Putamen (tissue), 1 donor: ENCODE results near the gene ZMYND19.
"Not testable (repeated sequence)": the region's sequence is repeated elsewhere in the genome, so short reads cannot be mapped to it uniquely, and the experiment has no call there.

Source experiments
- DNase-seq: peaks from one replicate; pipeline ENCODE4 v3.0.0-alpha.2; 2016; ENCODE audit warnings: low spot score

The ZMYND19 gene

GRCh38 chr9:137588891-137589290 is 1.4 kb downstream of the ZMYND19 start:
- DNase-seq, result no peak

- DNase-seq, result no peak
These were observed 2.0 kb downstream of the ZMYND19 start for GRCh38 chr9:137588311-137588710.

DNA sequence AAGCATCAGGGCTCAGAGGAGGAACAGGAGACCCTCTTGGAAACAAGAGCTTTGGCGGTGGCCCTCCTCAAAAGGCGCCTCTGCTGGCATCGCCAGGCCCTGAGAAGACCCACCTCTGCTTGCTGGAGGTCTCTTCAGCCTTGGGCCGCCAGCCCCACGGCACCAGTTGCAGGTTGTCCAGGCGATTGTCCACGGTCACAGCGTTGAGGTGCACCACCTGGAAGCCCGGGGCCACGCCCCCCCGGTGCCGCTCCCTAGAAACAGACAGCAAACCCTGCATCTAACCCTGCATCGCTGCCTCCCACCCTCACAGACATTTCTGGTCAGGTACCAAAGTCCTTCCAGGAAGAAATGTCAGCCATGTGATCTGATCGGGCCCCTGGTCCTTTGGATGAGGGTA is 3.5 kb downstream of the ZMYND19 start:
- DNase-seq, result no peak

- no peak for DNase-seq
These were observed 6.4 kb downstream of the ZMYND19 start for GRCh38 chr9:137583957-137584356.

- no peak for DNase-seq
These were observed 7.0 kb downstream of the ZMYND19 start for GRCh38 chr9:137583347-137583746.

GRCh38 chr9:137582286-137582860 is 7.9 kb downstream of the ZMYND19 start:
- DNase-seq, result no peak

DNA sequence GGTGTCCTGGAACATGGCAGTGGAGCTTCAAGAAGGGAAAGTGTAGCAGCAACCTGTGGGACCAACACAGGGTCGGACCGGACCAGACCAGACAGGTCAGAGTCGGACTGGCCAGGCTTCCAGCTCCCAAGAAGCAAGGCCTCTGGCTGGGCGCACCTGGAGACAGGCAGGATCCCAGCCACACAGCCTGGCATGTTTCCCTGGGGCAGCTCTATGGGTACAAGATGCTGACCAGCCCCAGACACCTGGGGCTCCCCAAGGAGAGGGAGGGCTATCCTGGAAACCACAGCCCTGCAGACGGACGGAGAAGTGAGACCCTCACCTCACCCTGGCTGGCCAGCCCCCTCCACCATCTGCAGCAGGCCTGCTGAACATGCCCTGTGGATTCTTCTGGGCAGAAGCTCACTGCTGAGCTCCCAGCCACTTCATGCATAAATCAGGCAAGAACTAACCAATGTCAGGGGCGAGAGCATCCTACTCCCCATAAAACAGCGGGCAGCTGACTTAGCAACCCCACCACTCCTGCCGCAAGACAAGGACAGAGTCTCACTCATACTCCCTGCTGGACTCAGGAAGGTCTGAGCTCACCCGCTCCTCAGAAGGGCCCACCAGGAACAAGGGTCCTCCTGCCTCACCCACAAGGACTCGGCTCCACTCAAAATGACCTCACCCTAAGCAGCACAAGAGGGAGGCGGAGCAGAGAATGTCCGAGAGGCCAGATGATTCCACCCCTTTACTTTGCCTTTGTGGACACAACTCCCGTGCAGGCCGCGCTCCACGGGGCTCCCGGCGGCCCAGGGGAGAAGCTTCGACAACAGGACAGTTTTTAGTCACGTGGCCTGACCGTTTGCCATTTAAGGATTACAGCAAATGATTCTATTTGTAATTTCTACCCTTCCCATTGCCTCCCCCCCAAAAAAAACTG is 8.7 kb downstream of the ZMYND19 start:
- DNase-seq, result no peak

DNA sequence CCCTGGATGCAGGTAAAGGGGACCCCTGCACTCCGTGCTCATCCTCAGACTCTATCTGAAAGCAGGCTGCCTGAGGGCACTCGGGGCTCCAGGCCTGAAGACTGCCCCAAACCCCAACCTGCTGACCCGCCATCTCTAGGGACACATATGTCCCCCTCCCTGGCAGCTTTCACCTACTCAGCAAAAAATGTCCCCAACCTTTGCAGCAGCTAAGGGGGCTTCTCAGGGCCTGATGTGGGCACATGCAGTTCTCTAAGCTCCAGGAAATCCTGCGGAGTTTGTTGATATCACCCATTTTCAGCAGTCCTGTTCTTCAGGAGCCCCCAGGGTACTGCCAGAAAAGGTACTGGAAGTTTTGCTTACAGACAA is 9.4 kb downstream of the ZMYND19 start:
- no peak for DNase-seq

DNA sequence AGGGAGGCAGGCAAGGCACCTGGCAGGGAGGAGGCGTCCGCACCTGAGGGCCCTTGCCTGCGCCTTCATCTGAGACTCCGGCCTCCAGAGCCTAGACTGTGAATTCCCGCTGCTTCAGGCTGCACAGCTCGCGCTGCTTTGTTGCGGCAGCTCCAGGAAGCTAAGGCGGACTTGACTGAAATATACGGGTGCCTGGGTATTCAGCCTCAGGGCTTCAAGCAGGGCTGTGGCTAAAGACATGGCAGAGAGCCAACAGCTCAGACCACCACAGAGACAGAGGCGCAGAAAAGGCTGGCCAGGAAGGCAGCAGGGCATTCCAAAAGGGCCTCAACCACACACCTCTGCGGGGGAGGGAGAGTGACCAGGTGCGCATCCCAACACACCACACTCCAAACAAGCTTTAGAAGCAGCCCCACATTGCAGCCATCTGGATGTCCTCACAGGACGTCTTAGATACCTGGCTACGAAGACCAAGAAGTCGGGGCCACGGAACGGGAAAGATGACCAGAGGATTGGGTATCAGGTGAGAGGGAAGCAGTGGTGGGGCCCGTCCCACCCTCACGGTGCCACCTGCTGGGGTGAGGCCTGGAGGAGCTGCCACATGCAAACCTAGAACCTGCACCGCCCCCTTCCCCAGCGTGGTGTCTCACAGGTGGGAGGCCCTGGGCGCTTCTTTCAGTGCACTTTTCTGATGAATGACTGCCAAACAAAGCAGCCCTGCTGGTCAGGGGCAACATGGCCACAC is 9.9 kb downstream of the ZMYND19 start:
- no peak for DNase-seq

DNA sequence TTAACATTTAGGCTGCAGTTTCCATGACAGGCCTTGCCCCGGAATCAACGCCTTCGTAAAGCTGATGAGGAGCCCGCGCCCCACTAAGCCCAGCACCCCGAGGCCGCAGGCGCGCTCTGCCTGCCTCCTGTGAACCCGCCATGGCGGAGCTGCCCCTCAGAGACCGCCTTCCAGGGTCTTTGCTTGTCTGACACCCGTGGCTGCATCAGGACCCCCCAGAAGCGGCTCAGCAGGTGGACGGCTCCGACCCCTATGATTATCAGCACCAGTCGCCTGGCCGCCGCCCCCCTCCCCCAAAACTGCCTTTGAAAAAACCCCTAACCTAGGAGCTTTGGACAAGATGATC is 11.1 kb downstream of the ZMYND19 start:
- DNase-seq, result no peak

- peak; percentile 93 for DNase-seq
These were observed 11.6 kb downstream of the ZMYND19 start, which contains the start of gene DPH7 for GRCh38 chr9:137578518-137579258. Gene DPH7 (minus strand): TSS chr9:137578925. CDS start chr9:137578777, 148 bp downstream.

- DNase-seq, result peak; percentile 46
These were observed 14.4 kb downstream of the ZMYND19 start for GRCh38 chr9:137575716-137576411.

GRCh38 chr9:137575364-137575715 is 15.0 kb downstream of the ZMYND19 start:
- peak; percentile 41 for DNase-seq

DNA sequence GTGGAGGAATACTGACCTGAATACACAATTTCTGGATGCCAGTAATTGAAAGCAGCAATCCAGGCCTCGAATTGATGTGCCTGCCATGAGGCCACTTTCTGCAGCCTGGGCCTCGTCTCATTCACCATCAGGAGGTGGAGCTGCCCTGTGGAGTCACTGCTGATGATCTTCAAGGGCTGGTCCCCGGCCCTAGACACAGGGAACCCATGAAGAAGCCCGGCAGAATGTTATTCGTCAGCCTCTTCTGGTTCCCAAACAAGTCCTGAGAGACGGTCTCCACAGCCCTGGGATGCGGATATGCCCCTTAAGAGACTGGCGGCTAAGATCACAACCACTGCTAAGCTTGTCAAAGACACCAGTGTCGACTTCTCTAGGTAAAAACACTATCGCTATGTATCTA is 16.1 kb downstream of the ZMYND19 start:
- DNase-seq, result no peak

DNA sequence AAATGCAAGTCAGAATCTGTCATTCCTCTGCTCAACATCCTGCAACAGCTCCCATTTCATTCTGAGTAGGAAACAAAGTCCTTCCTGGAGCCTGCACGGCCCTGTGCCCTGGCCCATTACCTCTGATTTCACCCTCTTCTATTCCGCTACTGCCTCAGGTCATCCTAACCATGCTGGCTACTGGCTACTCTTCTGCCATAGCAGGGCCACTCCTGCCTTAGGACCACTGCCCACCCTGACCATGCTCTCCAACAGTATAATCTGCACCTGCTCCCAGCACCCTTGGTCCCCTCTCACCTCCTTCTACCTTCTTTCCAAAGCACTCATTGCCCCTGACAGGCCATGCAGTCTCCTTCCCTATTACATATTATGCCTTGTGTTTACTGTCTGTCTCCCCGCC is 19.7 kb downstream of the ZMYND19 start:
- DNase-seq, result no peak

GRCh38 chr9:137569609-137570203 is 20.6 kb downstream of the ZMYND19 start:
- no peak for DNase-seq

DNA sequence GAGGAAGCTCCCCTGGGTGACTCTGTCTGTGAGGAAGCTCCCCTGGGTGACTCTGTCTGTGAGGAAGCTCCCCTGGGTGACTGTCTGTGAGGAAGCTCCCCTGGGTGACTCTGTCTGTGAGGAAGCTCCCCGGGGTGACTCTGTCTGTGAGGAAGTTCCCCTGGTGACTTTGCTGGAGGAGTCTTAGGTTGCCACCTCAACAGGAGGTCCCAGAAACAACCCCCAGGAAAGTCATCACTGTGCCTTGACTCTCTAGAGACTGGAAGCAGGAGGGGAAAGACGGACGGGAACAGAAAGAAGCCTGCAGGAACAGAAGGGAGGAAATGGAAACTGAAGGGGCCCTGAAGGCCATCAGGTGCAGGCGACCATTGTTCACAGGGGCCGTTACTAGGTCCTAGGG is 21.9 kb downstream of the ZMYND19 start:
- not testable (repeated sequence) for DNase-seq

DNA sequence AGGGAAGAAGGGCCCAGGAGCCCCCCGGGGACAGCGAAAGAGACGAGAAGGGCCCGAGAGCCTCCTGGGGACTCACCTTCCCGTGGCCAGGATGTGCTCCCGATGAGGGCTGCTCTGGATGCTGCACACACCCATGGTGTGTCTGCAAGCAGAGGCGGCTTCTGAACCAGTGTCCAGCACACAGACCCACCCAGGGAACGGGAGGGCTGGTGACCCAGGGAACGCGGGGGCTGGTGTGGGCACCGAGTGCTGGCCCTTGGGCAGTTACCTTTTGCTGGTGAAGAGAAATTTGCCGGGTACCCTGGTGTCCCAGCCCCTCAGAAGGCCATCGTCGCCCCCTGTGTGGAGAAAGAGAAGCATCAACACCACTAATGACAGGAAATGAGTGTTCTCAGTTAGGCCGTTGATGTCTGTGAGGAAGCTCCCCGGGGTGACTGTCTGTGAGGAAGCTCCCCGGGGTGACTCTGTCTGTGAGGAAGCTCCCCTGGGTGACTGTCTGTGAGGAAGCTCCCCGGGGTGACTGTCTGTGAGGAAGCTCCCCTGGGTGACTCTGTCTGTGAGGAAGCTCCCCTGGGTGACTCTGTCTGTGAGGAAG is 25.4 kb downstream of the ZMYND19 start:
- DNase-seq, result no peak

DNA sequence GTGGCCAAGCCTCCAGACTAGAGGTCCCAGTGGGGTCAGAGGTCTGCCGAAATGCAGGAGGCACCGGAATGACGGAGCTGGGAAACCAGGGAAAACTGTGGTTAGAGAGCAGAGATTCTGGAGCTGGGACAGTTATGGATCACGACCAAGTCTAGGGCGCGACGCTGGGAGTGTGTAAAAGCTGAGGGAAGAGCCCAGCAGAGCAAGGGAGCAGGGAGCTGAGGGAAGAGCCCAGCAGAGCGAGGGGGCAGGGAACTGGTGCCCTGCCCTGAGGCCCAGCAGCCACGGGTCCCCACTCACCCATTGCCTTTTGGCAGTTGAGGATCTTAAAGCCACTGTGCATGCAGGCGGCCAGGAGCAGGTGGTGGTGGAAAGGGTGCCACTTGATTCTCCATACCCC is 26.2 kb downstream of the ZMYND19 start:
- no peak for DNase-seq

GRCh38 chr9:137558127-137558526 is 32.2 kb downstream of the ZMYND19 start:
- no peak for DNase-seq
